GM21737 (cell line): ENCODE results near the gene AGAP1.

Experiments used
- ATAC-seq: cut with Tn5 transposase; IDR thresholded peaks from one replicate; pipeline ENCODE4 v1.9.1; 2021; ENCODE audit warnings: mild to moderate bottlenecking, moderate library complexity; ENCODE audit not compliant: unreplicated experiment

The AGAP1 gene

DNA sequence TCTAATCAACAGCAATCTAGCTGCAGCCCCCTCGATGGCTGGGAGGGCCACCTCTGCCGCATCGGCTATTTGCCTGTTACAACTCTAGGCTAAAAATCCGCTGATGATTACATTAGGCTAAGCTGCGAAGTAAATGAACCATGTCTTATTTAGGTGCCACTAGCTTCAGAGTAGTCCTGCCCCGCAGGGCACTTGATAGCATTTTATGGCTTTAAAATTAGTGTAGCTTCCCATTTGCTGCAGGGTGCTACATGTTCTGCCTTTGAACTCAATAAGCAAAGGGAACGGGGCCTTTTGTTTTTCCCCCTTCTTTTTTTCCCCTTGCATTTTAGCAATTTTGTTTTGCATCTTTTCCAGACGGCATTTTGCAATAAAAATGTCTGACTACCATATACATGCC lies 404.1 kb downstream of the AGAP1 start:
- no peak for ATAC-seq

DNA sequence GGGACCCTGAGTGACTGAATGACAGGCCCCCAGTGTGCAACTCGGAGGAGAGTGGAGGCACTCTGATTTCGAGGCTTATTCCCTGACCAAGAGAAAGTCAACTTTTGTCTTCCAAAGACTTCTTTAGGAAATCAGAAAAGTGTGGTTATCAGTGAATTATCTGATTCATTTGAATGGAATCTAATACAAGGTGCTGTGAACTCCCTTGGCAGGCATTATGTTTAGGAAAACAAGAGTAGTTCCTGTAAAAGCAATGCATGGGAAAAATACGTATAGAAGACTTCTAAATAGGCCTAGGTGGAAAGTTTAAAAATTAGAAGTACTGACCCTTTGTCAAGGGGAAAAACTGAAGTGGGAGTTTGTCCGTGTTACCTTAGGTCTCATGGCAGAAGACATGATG lies 404.9 kb downstream of the AGAP1 start:
- no peak for ATAC-seq

DNA sequence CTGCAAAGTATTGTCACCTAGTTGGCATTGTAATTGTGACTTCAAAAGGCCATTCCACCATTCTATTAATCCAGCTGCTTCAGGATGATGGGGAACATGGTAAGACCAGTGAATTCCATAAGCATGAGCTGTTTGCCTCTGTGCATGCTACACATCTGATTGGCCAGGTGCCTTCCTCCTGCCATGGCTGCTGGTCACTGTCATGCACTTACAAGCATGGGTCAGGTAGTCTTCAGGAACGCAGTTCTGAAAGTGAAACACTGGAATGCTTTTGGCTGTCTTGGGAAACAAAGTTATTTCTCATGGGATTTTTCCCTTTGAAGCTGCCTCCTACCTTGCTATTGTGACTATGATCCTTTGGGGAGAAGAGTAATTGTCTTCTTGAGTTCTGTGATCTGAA lies 406.8 kb downstream of the AGAP1 start:
- ATAC-seq, result no peak

DNA sequence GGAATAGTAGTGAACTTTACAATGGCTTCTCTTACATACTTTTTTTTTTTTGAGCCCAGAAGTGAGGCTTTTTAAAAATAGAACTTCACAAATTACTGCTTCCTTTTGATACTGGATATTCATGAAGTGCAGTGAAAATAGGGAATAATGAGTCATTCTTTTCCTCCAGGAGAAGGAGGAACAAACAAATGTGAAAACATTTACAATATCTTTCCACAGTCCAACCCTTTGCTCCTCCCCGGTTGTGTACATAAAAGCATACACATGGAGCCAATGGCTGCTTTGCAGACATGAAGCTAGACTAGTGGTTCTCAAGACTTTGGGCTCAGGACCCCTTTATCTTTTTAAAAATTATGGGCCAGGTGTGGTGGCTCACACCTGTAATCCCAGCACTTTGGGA lies 407.4 kb downstream of the AGAP1 start:
- no peak for ATAC-seq

DNA sequence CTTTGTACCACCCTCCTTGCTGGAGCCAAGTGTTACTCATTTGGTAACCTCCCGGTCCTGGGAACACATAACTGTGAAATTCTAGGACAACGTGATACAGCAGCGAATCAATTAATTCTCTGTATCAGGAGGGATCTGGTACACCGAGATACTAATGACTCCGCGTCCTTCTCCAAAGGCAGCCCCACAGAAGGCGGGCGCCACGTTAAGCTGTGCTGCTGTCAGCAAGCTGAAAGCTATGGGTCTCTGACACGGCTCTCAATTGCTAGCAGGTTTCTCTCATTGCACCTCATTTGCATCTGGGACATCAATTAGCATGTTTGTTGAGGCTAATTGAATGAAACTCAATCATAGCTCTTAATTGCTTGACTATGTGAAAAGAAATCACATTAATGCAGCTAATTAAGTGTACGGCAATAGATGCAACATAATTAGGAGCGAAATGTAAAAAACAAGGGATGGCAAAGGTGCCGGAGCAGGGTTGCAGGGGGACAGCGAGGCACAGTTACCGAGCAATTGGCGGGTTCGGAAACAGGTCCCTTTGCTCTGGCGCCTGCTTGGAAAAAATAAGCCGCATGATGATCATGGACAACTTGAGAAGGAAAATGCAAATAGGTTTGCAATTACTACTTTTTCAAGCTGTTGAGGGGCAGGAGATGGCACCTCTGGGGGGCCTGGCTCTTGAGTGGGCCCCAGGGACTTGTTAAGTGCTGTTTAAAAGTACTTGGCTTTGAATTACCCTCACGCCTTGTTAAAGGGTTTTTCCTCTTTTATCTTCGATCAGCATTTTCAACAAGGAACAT lies 410.1 kb downstream of the AGAP1 start:
- no peak for ATAC-seq

DNA sequence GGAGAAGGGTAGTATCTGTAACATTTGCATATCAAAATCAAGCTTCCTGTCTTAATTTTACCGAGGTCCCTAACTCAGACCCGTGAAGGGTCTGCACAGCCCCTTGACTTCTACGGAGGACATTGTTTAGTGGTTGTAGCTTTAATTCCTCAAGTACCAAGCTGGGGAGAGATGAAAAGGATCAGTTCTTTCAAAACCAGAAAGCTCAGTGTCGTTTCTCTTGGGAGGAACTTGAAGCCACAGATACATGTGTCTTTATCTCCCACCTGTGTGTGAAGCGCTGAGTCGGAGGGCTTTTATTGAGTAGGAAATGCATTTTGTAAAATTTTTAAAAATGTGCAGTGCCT lies 410.7 kb downstream of the AGAP1 start:
- ATAC-seq, result no peak

DNA sequence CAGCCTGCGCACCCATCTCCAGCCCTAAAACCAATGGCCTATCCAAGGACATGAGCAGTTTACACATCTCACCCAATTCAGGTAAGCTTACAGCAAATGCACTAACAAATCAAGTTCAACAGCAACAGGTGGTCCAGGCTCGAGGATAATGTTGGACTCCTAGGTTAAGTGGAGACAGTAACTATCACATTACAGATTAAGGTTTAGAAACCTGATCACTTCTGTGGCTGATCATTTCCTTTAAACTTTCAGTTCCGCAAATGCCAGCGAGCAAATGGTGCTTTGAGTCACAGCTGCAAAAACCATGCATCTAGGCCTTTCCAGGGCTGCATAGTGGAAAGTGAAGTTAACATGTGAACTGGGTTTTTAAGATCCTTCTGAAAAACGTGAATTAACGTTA lies 415.0 kb downstream of the AGAP1 start:
- peak; percentile 69 for ATAC-seq

DNA sequence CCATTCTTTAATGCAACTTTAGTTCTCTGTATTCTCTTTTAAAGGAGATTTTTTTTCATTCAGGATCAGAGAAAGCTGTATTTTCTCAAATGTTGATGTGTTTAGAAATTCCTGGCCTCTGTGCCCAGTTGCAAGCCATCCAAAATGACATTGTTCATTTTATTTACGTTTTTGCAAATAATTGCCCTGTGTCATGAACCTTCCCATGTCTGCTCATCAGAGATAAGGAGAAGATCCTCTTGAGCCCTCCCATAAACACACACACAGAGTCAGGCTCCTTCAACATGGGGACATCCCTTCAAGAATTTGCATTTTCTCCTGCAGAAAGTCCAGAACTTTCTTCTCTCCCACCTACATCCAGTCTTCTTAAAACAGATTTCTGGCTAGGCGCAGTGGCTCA lies 415.5 kb downstream of the AGAP1 start:
- ATAC-seq, result no peak

DNA sequence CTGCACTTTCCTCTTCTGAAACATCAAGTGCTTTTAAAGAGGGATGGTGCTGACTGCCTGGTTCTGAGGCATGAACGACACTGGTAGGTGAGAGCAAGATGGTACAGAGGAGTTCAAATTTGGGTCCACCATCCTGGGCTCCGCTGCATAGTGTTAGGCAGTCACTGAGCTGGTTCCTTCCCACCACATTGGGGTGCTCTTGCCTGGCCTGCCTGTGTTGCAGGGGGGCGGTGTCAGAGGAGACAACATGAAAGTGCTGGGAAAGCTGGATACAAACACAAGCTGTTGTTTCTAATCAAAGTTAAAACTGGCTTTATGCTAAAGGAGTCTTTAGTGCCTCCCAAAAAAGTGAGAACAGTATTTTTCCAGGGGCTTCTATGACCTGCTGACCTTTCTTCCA lies 416.2 kb downstream of the AGAP1 start:
- ATAC-seq, result no peak

DNA sequence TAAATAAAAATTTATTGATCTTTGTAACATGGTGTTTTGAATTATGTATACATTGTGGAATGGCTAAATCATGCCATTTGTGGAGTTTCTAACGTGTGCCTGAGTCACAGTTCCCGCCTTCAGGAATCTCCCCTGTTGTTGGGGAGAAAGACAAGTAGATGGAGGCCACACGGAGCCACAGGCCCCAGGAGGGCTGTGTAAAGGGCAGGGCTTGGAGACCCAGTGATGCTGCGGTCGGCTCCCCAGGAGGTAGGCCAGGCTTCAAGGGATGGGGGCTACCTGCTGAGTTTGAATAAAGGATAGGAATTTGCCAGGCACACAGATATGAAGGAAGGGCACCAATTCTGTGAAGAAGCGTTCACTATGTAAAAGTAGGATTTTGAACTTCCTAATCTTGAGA lies 417.3 kb downstream of the AGAP1 start:
- no peak for ATAC-seq

DNA sequence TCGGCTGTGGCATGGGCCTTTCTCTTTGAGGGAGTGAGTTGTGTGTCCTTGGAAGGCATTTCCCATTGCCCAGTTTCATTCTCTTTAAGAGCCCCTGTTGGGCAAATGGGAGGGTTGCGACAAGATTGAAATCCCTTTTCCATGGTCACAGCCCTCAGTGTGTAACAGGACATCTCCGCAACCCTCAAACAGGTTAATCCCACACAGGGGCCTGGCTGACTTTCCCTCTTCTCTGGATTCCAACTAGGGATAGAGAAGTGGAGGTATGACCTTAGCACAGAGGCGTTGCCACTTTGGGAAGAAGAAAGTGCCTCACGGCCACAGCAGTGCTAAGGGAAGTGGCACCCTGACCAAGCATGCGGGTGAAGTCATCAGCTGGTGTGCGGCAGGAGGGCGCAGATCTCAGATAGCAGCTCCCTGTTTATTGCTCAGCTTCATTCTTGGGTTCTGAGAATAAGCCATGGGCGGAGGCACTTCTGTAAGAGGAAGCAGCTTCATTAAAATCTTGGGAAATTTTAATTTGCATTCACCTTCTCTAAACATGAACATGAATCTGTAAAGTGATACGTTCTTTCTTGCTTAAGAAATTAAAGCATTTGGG lies 417.9 kb downstream of the AGAP1 start:
- ATAC-seq, result no peak

DNA sequence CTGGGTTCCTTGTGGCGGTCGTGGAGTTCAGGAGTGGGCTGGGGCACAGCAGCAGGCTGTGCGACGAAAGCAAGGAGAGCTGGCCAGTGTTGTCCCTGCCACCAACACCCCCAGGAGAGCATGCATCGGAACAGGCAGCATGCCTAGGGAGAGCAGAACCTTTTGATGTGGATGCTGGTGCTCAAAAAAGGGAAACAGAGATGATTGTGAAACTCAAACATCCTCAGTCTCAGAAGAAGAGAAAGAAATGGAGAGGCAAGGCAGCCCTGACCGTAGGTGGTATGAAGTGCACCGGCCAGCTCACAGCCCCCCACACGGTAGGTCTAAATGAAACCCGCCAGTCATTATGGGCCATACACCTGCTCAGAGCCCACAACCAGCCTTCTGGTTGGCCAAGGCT lies 420.9 kb downstream of the AGAP1 start:
- no peak for ATAC-seq

DNA sequence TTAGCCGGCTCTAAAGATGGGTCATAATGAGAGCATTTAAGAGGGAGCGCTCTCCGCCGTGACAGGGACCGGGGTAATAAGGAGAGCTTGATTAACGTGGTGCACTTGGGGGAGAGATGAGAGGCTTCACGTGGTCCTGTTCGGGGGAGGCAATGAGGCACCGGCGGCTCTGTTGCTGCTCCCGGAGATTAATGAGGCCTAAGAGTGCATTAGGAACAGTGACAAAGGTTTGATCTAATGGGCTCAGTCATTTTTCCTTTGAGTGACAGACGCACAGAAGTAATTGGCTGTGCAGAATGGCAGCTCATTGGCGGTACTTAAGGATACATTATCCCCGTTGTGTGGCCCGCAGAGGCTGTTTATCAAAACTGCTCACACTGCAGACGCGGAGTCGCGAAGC lies 423.7 kb downstream of the AGAP1 start:
- no peak for ATAC-seq

DNA sequence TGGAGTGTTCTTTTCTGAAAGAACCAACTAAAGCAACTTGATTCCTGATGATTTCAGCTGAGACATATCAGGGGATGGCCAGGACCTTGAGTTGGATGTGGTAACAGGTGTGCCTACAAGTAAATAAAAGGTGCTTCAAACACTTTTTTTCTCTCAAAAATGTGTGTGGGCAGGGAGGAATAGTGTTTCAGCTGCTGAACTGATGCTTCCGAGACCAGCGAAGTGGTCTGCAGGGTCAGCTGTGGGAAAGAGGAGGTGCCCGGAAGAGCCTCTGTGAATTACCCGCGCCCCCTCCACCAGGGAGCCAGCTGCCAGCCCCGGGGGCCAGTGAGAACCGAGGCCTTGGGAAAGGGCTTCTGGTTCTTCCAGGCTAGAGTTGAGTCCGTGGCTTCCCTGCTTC lies 425.0 kb downstream of the AGAP1 start:
- no peak for ATAC-seq

DNA sequence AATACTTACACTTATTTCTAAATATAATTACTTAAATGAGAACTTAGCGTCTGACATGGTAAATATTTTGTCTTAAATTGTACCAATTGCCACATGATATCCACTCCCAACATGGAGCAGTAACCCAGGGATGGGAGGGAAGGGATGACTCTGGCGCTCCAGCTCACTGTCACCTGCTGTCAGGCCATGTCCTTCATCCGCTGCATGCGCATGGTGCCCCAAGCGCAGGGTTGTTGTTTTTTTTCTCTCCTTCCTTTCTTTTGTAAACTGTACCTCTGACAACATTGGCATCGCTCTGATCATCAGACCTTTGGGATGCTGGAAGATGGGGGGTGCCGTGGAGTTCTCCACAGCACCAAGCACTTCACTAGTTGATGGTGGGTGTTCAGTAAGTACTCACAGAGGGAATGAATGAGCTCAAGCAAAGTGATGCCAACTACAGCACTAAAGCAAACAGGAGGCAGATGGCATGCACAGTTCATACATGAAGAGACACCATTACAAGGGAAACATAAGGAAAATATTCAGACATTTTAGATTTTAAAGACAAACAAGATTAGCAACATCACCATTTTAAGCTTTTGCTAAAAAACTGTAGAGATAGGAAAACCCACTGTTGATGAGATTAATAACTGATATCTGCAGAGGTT lies 426.5 kb downstream of the AGAP1 start:
- ATAC-seq, result no peak

DNA sequence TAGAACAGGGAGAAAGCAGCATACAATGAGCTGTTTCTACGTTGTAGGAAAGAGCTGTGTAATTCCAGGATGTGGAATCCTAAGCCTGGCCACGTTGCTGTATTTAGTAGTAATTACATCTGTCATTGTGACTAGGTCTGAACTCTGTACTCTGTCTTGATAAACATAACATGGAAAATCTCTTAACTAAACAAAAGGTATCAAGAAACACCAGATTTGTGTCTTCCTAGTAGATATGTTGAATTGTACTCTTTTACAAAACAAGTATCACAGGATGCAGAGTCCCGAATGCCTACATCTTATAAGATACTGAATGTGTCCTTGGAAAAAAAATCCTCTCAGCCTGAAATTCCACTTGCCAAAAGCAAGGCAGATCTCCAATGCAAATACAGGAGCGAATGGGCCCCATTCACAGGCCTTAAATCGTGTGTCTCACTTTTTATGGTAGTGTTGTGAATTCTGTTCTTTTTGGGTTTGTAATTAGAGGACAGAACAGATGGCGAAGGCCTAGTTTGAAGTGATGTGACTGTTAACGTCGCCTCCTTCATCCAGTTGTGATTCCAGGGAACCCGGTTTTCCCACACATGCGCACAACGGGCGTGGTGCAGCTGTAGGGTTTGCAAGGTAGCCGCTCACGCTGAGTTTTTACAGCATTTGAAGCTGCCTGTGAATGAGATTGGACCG lies 427.8 kb downstream of the AGAP1 start:
- no peak for ATAC-seq

DNA sequence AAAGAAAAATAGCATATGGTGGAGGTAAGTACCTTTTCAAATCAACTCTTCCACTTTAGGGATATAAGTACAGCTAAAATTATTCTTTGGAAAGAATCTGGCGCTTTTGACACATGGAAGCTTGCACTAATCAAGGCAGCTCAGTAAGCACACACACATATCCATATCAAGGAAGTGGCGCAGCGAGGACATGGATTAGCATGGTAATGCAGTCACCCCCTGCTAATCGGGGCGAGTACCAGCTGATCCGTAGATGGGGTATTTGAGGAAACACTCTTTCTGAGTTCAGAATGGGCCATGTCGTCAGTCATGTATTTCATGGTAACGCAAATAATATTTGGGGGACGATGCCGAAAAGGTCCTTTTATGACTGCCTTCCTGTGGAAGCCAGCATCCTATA lies 429.0 kb downstream of the AGAP1 start:
- ATAC-seq, result no peak

DNA sequence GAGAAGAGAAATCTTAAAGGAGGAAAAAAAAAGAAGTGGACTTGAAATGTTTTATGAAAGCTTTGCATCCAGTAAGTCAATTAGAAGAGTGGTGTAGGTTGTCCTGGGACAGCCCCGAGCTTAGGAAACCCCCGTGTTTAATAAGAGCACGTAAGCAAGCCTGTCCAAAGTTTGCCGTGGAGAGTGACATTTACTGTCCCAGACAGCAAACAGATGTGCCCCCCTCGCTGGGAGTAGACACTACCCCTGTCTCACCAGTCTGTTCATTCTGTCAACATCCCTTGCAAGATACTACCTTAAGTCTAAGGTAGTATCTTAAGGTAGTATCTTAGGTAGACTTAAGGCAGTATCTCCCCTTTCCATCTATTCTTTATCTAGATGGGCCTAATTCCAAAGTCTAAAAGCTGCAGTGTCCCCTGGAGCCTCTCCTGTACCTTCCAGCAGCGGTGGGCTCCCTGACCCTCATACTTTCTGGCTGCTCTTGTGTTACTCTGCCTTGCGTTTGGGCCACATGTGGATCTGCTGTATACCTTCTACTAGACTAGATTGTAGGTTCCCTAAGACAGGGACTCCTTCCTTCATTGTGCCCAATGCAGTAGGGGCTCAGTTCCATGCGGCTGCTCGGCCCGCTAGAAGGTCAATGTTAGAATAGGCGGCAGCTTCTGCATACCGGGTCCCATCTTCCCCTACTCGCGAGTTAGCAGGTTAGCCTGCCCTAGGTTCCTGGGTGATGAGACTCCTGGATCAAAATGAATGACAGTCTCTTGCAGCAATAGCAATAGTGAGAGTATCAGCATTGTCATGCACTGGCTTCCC lies 430.2 kb downstream of the AGAP1 start:
- no peak for ATAC-seq

DNA sequence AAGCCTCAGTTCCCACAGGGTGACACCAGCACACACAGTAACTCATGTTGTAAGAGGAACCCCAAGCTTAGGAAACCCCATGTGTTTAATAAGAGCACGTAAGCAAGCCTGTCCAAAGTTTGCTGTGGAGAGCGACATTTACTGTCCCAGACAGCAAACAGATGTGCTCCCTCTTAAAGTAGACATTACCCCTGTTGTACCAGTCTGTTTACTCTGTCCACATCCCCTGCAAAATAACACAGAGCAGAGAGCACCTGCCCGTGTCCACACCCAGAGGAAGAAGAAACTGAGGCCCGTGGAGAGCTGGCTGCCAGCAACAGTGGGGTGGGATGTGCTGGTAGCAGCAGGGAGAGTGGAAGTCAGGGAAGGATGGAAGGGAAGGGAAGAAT lies 430.8 kb downstream of the AGAP1 start:
- no peak for ATAC-seq

DNA sequence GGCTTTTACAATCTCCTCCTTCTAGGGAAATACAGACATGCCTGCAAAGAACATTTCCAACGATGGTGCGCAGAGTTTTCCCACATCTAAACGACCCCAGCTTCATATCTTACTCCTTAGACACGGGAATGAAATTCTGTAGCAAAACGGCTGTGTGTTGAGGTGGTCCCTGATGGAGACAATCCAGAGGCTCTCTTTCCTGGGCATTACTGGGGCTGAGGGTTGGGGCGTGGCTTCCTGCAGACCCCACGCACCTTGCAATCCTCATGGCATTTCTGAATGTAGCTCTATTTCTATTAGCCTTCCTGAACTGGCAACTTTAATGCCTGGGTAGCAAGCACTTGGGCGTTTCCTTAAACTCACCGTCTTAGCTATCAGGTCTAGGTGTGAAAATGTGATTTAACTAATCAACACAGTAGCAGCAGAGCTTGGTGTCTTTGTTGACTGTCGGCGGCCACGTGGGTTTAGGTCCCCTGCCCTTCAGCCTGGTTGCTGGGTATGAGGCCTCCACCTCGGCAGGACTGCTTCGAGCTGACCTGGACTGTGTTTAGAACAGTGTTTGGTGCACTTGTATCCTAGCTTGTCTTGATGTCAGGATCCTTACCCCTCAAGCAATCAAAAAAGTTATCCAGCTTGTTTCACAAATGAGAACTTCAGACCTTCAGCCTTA lies 431.5 kb downstream of the AGAP1 start:
- no peak for ATAC-seq

DNA sequence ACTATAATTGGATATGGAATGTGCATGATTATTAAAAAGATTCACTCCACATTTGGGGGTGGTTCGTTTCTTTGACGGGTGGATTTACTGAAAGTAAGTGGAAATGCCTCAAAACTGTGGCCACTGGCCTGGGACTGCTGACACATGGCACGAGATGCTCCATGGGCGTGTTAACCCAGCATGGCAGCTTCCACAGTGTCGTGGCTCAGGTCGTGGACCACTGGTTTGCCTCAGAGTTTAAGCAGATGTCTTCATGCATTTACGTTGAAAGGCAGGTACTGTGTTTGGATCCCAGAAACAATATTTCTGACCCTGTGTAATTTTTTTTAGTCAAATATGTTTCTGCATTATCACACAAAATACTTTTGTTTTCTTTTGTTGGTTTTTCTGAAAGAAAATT lies 432.4 kb downstream of the AGAP1 start:
- no peak for ATAC-seq
